ENCODE data around the gene HAAO.

The HAAO gene

GRCh38 chr2:42765686-42766085 is 26.7 kb downstream of the HAAO start:
- Histone ChIP-seq H3K36me3 (ENCODE audit: control insufficient read depth, insufficient read depth, low read length) (no peaks in the 10 kb centered on the region), H3K4me1 (ENCODE audit: control insufficient read depth, insufficient read depth, low read length) (no peaks in the 10 kb centered on the region), H3K4me3 (ENCODE audit: low read depth, low read length) (no peak overlapping the region), H3K9ac (ENCODE audit: low read depth, low read length) (no peak overlapping the region), H3K9me3 (ENCODE audit: control insufficient read depth, insufficient read depth, low read length) (no peaks in the 10 kb centered on the region), H3K27ac (ENCODE audit: low read depth, low read length) (no peak overlapping the region), H3K27me3 (ENCODE audit: control insufficient read depth, insufficient read depth, low read length) (no peaks in the 10 kb centered on the region)

- Histone ChIP-seq H3K36me3 (ENCODE audit: control insufficient read depth, insufficient read depth, low read length) (no peaks in the 10 kb centered on the region), H3K27ac (ENCODE audit: low read depth, low read length) (no peak overlapping the region), H3K4me1 (ENCODE audit: control insufficient read depth, insufficient read depth, low read length) (no peaks in the 10 kb centered on the region), H3K9me3 (ENCODE audit: control insufficient read depth, insufficient read depth, low read length) (no peaks in the 10 kb centered on the region), H3K27me3 (ENCODE audit: control insufficient read depth, insufficient read depth, low read length) (no peaks in the 10 kb centered on the region), H3K9ac (ENCODE audit: low read depth, low read length) (no peak overlapping the region), H3K4me3 (ENCODE audit: low read depth, low read length) (no peak overlapping the region)
These were observed 27.5 kb downstream of the HAAO start for GRCh38 chr2:42764901-42765300.

- Histone ChIP-seq H3K4me1 (ENCODE audit: control insufficient read depth, insufficient read depth, low read length) (0 out of 2 replicates have a peak, but pooled peaks cover under 1% of the 10 kb centered on the region), H3K27ac (ENCODE audit: low read depth, low read length) (no peak within 1 kb of the TSS), H3K9ac (ENCODE audit: low read depth, low read length) (no peak within 1 kb of the TSS), H3K4me3 (ENCODE audit: low read depth, low read length) (no peak within 1 kb of the TSS), H3K36me3 (ENCODE audit: control insufficient read depth, insufficient read depth, low read length) (no peaks in the 10 kb centered on the region), H3K9me3 (ENCODE audit: control insufficient read depth, insufficient read depth, low read length) (no peaks in the 10 kb centered on the region), H3K27me3 (ENCODE audit: control insufficient read depth, insufficient read depth, low read length) (no peaks in the 10 kb centered on the region)
These were observed 28.3 kb downstream of the HAAO start, which contains the start of gene OXER1 for GRCh38 chr2:42764096-42764495. TSS of gene OXER1 (minus strand) at chr2:42764135. CDS start at chr2:42764062, 73 bp downstream.

GRCh38 chr2:42762823-42763804 is 29.3 kb downstream of the HAAO start:
- Histone ChIP-seq H3K4me3 (ENCODE audit: low read depth, low read length) (no peak overlapping the region), H3K27ac (ENCODE audit: low read depth, low read length) (no peak overlapping the region), H3K27me3 (ENCODE audit: control insufficient read depth, insufficient read depth, low read length) (no peaks in the 10 kb centered on the region), H3K36me3 (ENCODE audit: control insufficient read depth, insufficient read depth, low read length) (no peaks in the 10 kb centered on the region), H3K9ac (ENCODE audit: low read depth, low read length) (no peak overlapping the region), H3K9me3 (ENCODE audit: control insufficient read depth, insufficient read depth, low read length) (no peaks in the 10 kb centered on the region), H3K4me1 (ENCODE audit: control insufficient read depth, insufficient read depth, low read length) (peaks cover 6% of the 10 kb centered on the region)

GRCh38 chr2:42762155-42762554 is 30.2 kb downstream of the HAAO start:
- Histone ChIP-seq H3K27ac (ENCODE audit: low read depth, low read length) (no peak overlapping the region), H3K27me3 (ENCODE audit: control insufficient read depth, insufficient read depth, low read length) (no peaks in the 10 kb centered on the region), H3K4me1 (ENCODE audit: control insufficient read depth, insufficient read depth, low read length) (peaks cover 9% of the 10 kb centered on the region), H3K9ac (ENCODE audit: low read depth, low read length) (no peak overlapping the region), H3K9me3 (ENCODE audit: control insufficient read depth, insufficient read depth, low read length) (no peaks in the 10 kb centered on the region), H3K4me3 (ENCODE audit: low read depth, low read length) (no peak overlapping the region), H3K36me3 (ENCODE audit: control insufficient read depth, insufficient read depth, low read length) (no peaks in the 10 kb centered on the region)

- no peaks in the 10 kb centered on the region for H3K9me3 ChIP-seq (ENCODE audit: control insufficient read depth, insufficient read depth, low read length)
- no peak overlapping the region for H3K9ac ChIP-seq (ENCODE audit: low read depth, low read length)
- no peak overlapping the region for H3K27ac ChIP-seq (ENCODE audit: low read depth, low read length)
- H3K4me3 ChIP-seq (ENCODE audit: low read depth, low read length) = no peak overlapping the region
- H3K4me1 ChIP-seq (ENCODE audit: control insufficient read depth, insufficient read depth, low read length) = peaks cover 9% of the 10 kb centered on the region
- H3K27me3 ChIP-seq (ENCODE audit: control insufficient read depth, insufficient read depth, low read length) = no peaks in the 10 kb centered on the region
- no peaks in the 10 kb centered on the region for H3K36me3 ChIP-seq (ENCODE audit: control insufficient read depth, insufficient read depth, low read length)
These were observed 30.8 kb downstream of the HAAO start for GRCh38 chr2:42761554-42761953.

GRCh38 chr2:42758751-42759150 is 33.6 kb downstream of the HAAO start:
- Histone ChIP-seq H3K27ac (ENCODE audit: low read depth, low read length) (no peak overlapping the region), H3K9ac (ENCODE audit: low read depth, low read length) (no peak overlapping the region), H3K4me3 (ENCODE audit: low read depth, low read length) (no peak overlapping the region), H3K4me1 (ENCODE audit: control insufficient read depth, insufficient read depth, low read length) (peaks cover 9% of the 10 kb centered on the region), H3K36me3 (ENCODE audit: control insufficient read depth, insufficient read depth, low read length) (no peaks in the 10 kb centered on the region), H3K9me3 (ENCODE audit: control insufficient read depth, insufficient read depth, low read length) (no peaks in the 10 kb centered on the region), H3K27me3 (ENCODE audit: control insufficient read depth, insufficient read depth, low read length) (no peaks in the 10 kb centered on the region)

- Histone ChIP-seq H3K4me1 (ENCODE audit: control insufficient read depth, insufficient read depth, low read length) (peaks cover 9% of the 10 kb centered on the region), H3K9me3 (ENCODE audit: control insufficient read depth, insufficient read depth, low read length) (no peaks in the 10 kb centered on the region), H3K4me3 (ENCODE audit: low read depth, low read length) (no peak overlapping the region), H3K27ac (ENCODE audit: low read depth, low read length) (no peak overlapping the region), H3K36me3 (ENCODE audit: control insufficient read depth, insufficient read depth, low read length) (no peaks in the 10 kb centered on the region), H3K27me3 (ENCODE audit: control insufficient read depth, insufficient read depth, low read length) (no peaks in the 10 kb centered on the region), H3K9ac (ENCODE audit: low read depth, low read length) (no peak overlapping the region)
These were observed 34.2 kb downstream of the HAAO start for GRCh38 chr2:42757981-42758740.

- no peak overlapping the region for H3K4me3 ChIP-seq (ENCODE audit: low read depth, low read length)
- no peaks in the 10 kb centered on the region for H3K27me3 ChIP-seq (ENCODE audit: control insufficient read depth, insufficient read depth, low read length)
- H3K36me3 ChIP-seq (ENCODE audit: control insufficient read depth, insufficient read depth, low read length) = no peaks in the 10 kb centered on the region
- no peak overlapping the region for H3K9ac ChIP-seq (ENCODE audit: low read depth, low read length)
- no peaks in the 10 kb centered on the region for H3K9me3 ChIP-seq (ENCODE audit: control insufficient read depth, insufficient read depth, low read length)
- peaks cover 9% of the 10 kb centered on the region for H3K4me1 ChIP-seq (ENCODE audit: control insufficient read depth, insufficient read depth, low read length)
- no peak overlapping the region for H3K27ac ChIP-seq (ENCODE audit: low read depth, low read length)
These were observed 35.3 kb downstream of the HAAO start for GRCh38 chr2:42756966-42757513.

- Histone ChIP-seq H3K27ac (ENCODE audit: low read depth, low read length) (no peak overlapping the region), H3K4me3 (ENCODE audit: low read depth, low read length) (no peak overlapping the region), H3K36me3 (ENCODE audit: control insufficient read depth, insufficient read depth, low read length) (no peaks in the 10 kb centered on the region), H3K9me3 (ENCODE audit: control insufficient read depth, insufficient read depth, low read length) (no peaks in the 10 kb centered on the region), H3K4me1 (ENCODE audit: control insufficient read depth, insufficient read depth, low read length) (peaks cover 9% of the 10 kb centered on the region), H3K27me3 (ENCODE audit: control insufficient read depth, insufficient read depth, low read length) (no peaks in the 10 kb centered on the region), H3K9ac (ENCODE audit: low read depth, low read length) (no peak overlapping the region)
These were observed 36.1 kb downstream of the HAAO start for GRCh38 chr2:42756150-42756775.

Data from HUES48 (cell line).